Colonic mucosa (tissue), 4 donors: ENCODE results near the gene ITPK1. TPM values are rescaled to one million over a fixed set of nuclear protein-coding genes. Genes with fewer than 3 reads are reported as not detected.

Experiments used
- DNase-seq: peaks from one replicate; pipeline ENCODE4 v3.0.0-alpha.2; 2020
- H3K27ac ChIP-seq: fragments of 200-600 bp; one replicate; pipeline ENCODE4 v1.8.0; 2021
- H3K27me3 ChIP-seq: fragments of 200-600 bp; one replicate; pipeline ENCODE4 v1.8.0; 2021
- H3K36me3 ChIP-seq: fragments of 200-600 bp; one replicate; pipeline ENCODE4 v1.8.0; 2021
- H3K4me1 ChIP-seq: fragments of 200-600 bp; one replicate; pipeline ENCODE4 v1.8.0; 2021; ENCODE audit warnings: mild to moderate bottlenecking
- H3K4me3 ChIP-seq: fragments of 200-600 bp; one replicate; pipeline ENCODE4 v1.8.0; 2021
- H3K9ac ChIP-seq, 2 donors: one replicate each; pipeline ENCODE4 v1.7.0; 2013; ENCODE audit warnings: control low read depth in 2 of 2, low read depth in 2 of 2, low read length in 2 of 2
- H3K9me3 ChIP-seq: fragments of 200-600 bp; one replicate; pipeline ENCODE4 v1.8.0; 2021
- CTCF ChIP-seq: fragments of 200-600 bp; IDR thresholded peaks from one replicate; pipeline ENCODE4 v1.8.0; 2022; ENCODE audit warnings: antibody characterized with exemption, mild to moderate bottlenecking
- intact Hi-C: fragments of 100-400 bp; cut with DNase I; formaldehyde crosslinking; loops from one replicate; pipeline ENCODE4 v1.14.1; 2022
- total RNA-seq, 2 donors: library from RNA; stranded (reverse); fragmentation: NEBNext Ultra II Directional in 1 of 2; extraction: Animal tissue kit (Norgen Biotek cat#: 25700) in 1 of 2; gene quantifications; one replicate each; pipeline ENCODE4 v1.2.1, GENCODE V29; 2021
- donor health status: healthy.
- donor health status: DM: no; HTN: no; CAD: no.
- donor health status: DM: no; HTN: no; CAD: no.

The ITPK1 gene
- total RNA-seq, 2 donors from 2014 or later: 118 to 134 TPM

- Histone ChIP-seq H3K4me3 (no peak overlapping the region), H3K4me1 (no peaks in the 10 kb centered on the region), H3K27ac (no peak overlapping the region), H3K9ac (no peak overlapping the region), H3K36me3 (no peaks in the 10 kb centered on the region), H3K27me3 (no peaks in the 10 kb centered on the region), H3K9me3 (no peaks in the 10 kb centered on the region)
- intact Hi-C loops: no loop called here
- TF ChIP-seq CTCF: no peak
- DNase-seq: no peak
Observed at GRCh38 chr14:92890830-92891588, 224.7 kb downstream of the ITPK1 start.

GRCh38 chr14:92888896-92889295 lies 226.8 kb downstream of the ITPK1 start:
- intact Hi-C loops: no loop called here
- no peaks in the 10 kb centered on the region for H3K27me3 ChIP-seq
- no peaks in the 10 kb centered on the region for H3K36me3 ChIP-seq
- no peak overlapping the region for H3K9ac ChIP-seq
- no peak for DNase-seq
- TF ChIP-seq CTCF: no peak
- H3K9me3 ChIP-seq: no peaks in the 10 kb centered on the region
- H3K27ac ChIP-seq: no peak overlapping the region
- no peaks in the 10 kb centered on the region for H3K4me1 ChIP-seq
- no peak overlapping the region for H3K4me3 ChIP-seq

GRCh38 chr14:92887157-92887556 lies 228.6 kb downstream of the ITPK1 start:
- H3K9ac ChIP-seq: no peak overlapping the region
- H3K27me3 ChIP-seq: no peaks in the 10 kb centered on the region
- H3K27ac ChIP-seq: no peak overlapping the region
- no peak for TF ChIP-seq CTCF
- H3K9me3 ChIP-seq: no peaks in the 10 kb centered on the region
- no peaks in the 10 kb centered on the region for H3K4me1 ChIP-seq
- intact Hi-C loops: no loop called here
- no peak for DNase-seq
- no peaks in the 10 kb centered on the region for H3K36me3 ChIP-seq
- no peak overlapping the region for H3K4me3 ChIP-seq

Other genes with a start within 250 kb of the ITPK1 start
- 100 to 1,000 TPM; 137 to 326 TPM for gene CHGA, start 192.8 kb downstream of the ITPK1 start, total RNA-seq
- 10 to 100 TPM; 12.8 to 22.4 TPM for gene MOAP1, start 69.0 kb upstream of the ITPK1 start, total RNA-seq
- 10 to 100 TPM; 31.3 to 36.8 TPM for gene LYSET, start 69.4 kb upstream of the ITPK1 start, total RNA-seq
- 10 to 100 TPM; 21.2 to 25.1 TPM for gene GON7, start 91.1 kb upstream of the ITPK1 start, total RNA-seq
- 10 to 100 TPM; 22.4 to 35.5 TPM for gene UBR7, start 91.3 kb upstream of the ITPK1 start, total RNA-seq
- gene BTBD7, start 217.1 kb upstream of the ITPK1 start, total RNA-seq: 10 to 100 TPM; 31.8 to 35.5 TPM
- gene COX8C, start 231.3 kb upstream of the ITPK1 start, total RNA-seq: not detected